Renal cortex interstitium (tissue), 11 donors: ENCODE data around the gene CYP24A1. TPM values are rescaled to one million over a fixed set of nuclear protein-coding genes. Genes with fewer than 3 reads are reported as not detected.

Experiments used
- DNase-seq, 11 donors: peaks; one replicate each; pipeline ENCODE4 v3.0.0-alpha.2; 2013; ENCODE audit warnings: low read depth in 9 of 11, low spot score in 4 of 11; ENCODE audit errors: extremely low read depth in 1 of 11
- polyA plus RNA-seq, 3 donors: library from polyadenylated mRNA; unstranded; fragments of 120-200 nt; gene quantifications; one replicate each; pipeline ENCODE4 v1.2.1, GENCODE V29; 2013; ENCODE audit not compliant: insufficient read length in 3 of 3

The CYP24A1 gene
- polyA plus RNA-seq, 3 donors, result 0.98 to 3.4 (median 2.0) TPM

GRCh38 chr20:54180931-54181330 is 7.1 kb upstream of the CYP24A1 start:
- DNase-seq, result no peak

GRCh38 chr20:54179946-54180345 is 6.2 kb upstream of the CYP24A1 start:
- no peak for DNase-seq

GRCh38 chr20:54178256-54178655 is 4.5 kb upstream of the CYP24A1 start:
- no peak for DNase-seq

DNA sequence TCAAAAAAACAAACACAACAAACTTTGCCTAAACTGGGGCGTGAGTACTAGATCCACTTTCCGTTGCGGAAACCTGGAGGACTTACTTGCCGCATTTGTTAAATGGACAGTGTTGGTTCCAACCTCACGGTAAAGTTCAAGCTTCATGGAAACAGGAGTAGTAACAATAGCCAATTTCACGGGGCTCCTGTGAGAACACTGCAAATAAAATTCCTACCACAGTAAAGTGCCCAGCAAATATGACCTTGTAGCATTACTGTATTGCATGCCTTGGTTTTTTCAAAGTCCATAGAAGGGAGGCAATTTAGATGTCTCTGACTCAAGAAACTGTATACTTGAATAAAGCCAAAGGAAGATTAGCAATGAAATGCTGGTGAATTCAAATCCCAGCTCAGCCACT is 3.6 kb upstream of the CYP24A1 start:
- no peak for DNase-seq

GRCh38 chr20:54176610-54177009 is 2.8 kb upstream of the CYP24A1 start:
- no peak for DNase-seq

- DNase-seq, result no peak
Measured at GRCh38 chr20:54174457-54175175, 830 bp upstream of the CYP24A1 start.

- DNase-seq, result no peak
Measured at GRCh38 chr20:54172856-54173652, 732 bp downstream of the CYP24A1 start.

- no peak for DNase-seq
Measured at GRCh38 chr20:54172532-54172855, 1.3 kb downstream of the CYP24A1 start.

- DNase-seq, result no peak
Measured at GRCh38 chr20:54170963-54171362, 2.8 kb downstream of the CYP24A1 start.

DNA sequence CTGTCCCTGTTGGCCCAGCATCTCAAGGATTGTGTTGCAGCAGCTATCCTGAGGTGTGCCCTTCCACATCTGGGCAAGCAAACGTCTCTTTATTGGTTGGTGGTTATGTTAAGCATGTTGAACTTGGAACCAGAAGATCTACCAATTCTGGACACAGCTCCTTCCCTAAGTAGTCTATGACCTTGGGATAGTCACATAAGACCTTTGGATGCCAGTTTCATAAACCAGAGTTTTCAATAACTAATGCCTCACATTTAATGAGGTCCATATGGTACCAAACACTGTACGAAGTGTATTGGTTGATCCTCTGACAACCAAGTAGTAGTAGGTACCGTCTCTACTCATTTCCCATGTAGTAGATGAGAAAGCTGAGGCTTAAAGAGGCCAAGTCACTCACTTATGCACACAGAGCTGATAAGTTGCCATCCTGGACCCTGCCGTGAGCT is 3.7 kb downstream of the CYP24A1 start:
- DNase-seq, result no peak

DNA sequence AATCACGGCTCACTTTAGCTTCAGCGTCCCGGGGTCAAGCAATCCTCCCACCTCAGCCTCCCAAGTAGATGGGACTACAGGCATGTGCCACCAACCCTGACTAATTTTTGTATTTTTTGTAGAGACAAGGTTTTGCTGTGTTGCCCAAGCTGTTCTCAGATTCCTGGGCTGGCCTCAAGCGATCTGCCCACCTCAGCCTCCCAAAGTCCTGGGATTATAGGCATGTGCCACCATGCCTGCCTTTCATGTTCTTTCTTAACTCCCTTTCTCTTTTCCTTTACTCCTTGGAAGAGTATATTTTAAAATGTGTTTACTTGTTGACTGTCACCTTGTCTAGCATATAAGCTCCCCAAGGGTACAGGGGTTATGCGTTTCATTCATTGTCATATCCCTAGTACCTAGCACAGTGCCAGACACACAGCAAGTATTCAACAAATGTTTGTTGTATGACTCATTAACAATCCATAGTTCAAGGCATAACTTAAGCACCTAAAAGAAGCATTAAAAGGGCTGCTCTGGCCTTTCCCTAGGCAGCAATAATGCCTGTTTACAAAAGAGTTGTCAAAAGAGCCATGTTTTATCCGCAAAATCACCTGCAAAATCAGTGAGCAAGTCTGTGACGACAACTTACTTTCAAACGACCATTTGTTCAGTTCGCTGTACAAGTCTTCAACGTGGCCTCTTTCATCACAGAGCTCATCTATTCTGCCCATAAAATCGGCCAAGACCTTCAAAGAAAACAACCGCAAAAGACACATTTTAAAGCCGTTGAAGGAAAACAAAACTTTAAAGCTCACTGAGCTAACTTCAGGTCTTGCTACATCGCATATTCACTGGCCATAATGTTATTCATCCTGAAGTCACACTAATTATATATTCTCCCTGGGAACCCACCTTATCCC is 4.6 kb downstream of the CYP24A1 start:
- no peak for DNase-seq

- peak in 1 of 11 donors; percentile 24 for DNase-seq
Measured at GRCh38 chr20:54167909-54168872, 5.6 kb downstream of the CYP24A1 start.

DNA sequence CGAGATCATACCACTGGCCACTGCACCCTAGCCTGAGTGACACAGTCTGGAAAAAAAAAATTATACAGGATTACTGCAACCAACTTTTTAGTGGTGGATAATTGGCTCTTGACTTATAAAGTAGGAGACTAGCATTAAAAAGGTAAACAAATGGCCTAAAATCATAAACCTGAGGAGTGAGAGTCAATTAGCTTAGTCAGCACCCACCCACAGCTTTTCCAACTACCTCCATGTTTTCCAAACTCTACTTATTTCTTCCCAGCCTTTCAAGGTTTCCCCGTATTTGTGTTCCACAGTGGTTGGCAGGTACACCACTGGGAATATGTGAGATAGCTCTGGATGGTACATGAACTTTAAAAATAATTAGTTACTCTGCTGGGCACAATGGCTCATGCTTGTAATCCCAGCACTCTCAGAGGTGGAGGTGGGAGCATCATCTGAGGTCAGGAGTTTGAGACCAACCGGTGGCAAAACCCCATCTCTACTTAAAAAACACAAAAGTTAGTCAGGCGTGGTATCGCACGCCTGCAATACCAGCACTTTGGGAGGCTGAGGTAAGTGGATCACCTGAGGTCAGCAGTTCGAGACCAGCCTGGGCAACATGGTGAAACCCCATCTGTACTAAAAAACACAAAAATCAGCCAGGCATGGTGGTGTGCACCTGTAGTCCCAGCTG is 6.7 kb downstream of the CYP24A1 start:
- DNase-seq, result no peak

DNA sequence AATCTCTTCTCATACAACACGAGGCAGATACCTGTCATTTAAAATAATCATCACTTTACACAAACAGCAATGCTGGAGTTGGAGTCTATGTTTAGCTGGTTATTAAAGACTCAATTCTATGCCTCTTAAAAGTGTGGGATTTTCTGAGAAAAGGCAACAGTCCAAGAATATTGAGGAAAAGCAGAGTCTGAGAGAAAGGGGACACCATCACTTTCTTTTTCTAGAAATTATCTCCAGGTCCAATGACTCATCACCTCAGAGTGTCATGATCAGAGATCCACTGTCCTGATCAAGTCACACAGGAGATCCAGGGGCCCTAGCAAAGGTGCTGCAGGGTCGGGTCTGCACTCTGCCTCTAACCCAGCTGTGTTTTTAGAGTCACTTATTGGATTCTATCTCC is 8.0 kb downstream of the CYP24A1 start:
- no peak for DNase-seq

DNA sequence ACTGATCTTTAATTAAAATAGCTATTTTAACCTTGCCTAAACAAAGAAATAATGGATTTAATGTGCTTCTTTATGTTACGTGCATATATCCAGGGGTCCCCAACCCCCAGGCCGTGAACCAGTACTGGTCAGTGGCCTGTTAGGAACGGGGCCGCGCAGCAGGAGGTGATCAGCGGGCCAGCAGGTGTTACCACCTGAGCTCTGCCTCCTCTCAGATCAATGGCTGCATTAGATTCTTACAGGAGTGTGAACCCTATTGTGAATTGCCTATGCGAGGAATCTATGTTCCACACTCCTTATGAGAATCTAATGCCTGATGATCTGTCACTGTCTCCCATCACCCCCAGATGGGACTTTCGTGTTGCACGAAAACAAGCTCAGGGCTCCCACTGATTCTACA is 8.8 kb downstream of the CYP24A1 start:
- DNase-seq, result no peak

GRCh38 chr20:54163402-54163801 is 10.4 kb downstream of the CYP24A1 start:
- no peak for DNase-seq

DNA sequence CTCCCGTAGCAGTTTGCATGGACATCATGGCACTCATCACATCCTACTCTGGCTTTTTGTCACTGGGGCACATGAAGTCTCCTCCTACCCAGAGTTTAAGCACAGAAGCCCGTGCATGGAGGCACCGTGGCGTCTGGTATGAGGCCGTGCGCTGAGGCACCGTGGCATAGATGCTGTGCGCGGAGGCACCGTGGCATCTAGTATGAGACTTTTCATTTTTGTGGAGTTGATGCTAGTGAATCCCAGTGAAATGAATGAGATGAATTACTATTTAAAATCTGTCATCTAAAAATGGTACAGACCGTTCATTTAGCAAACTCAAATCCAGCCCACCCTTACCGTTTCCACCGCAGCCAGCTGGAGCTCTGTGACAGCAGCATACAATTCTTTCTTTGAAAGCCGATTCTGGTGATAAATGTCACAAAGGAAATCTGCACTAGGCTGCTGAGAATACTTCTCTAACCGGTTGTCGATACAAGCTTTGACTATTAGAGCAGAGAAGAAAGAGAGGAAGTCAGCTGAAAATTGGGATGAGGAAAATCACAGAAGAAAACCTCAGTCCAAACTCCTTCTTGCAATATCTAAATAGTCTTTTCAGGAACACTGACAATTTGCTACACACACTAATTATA is 11.3 kb downstream of the CYP24A1 start:
- DNase-seq, result no peak

DNA sequence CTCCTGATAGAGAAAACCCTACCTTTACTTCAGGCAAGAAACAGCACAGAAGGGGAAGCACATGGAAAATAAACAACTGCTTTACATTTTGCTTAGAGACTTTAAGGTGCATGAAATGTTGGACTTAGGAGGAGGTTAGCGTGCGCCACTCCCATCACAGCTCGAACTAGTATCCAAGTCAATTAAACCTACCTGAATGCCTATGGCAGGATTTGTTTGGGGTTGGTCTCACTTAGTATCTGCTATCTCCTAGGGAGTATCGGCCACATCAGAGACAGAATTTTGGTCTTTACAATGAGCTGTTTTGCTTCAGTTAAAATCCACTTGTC is 12.0 kb downstream of the CYP24A1 start:
- DNase-seq, result no peak
